HG02588 (cell line): ENCODE measurements around the gene RAB3IL1.

Source experiments
- ATAC-seq: cut with Tn5 transposase; IDR thresholded peaks from one replicate; pipeline ENCODE4 v1.9.1; 2021; ENCODE audit warnings: mild to moderate bottlenecking, moderate library complexity; ENCODE audit not compliant: unreplicated experiment

The RAB3IL1 gene

DNA sequence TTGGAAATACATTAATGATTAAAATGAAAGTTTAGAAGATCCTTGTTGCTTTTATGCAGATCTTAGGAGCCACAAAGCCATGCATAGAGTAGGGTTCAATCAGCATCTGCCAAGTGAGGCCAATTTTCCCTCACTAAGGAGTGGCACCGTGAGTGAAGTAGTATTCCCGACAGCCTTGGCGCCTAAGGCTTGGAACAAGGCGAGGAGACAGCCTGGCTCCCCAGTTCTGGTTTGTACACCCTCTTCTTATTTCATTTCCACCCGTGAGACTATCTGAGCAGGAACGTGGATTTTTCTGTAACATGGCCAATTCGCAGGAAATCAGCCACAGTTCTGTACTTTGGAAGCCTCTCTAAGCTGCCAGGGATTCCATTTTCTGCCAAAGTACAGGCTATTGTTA lies 66.7 kb downstream of the RAB3IL1 start:
- no peak for ATAC-seq

- ATAC-seq = no peak
Measured at GRCh38 chr11:61848631-61849030, 68.7 kb downstream of the RAB3IL1 start.

DNA sequence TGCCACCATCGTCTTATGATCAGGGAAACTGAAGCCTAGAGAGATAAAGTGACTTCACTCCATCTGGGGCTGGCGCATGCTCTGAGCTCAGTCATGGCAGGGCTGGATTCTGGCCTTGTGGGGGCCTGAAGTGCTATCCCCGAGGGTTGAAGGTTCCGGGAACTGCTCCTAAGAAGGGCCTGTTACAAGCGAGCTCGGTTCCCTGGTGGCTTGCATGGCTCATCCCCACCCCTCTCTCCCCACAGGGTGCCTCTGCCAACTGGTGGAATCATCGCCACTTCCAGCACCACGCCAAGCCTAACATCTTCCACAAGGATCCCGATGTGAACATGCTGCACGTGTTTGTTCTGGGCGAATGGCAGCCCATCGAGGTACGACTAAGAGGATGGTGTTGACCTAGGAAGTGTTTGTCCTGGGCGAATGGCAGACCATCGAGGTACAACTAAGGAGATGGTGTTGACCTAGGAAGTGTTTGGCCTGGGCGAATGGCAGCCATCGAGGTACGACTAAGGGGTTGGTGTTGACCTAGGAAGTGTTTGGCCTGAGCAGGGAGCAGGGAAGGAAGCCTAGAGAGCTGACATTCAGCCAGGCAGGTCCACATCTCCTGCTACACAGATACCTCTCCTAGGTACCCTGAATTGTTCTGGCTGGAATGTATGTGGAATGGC lies 69.3 kb downstream of the RAB3IL1 start:
- ATAC-seq = no peak
